Psoas muscle (tissue), 8 donors: ENCODE data around the gene CRACR2B. TPM values are rescaled to one million over a fixed set of nuclear protein-coding genes. Genes with fewer than 3 reads are reported as not detected.

Source experiments
- ATAC-seq, 4 donors: fragments of 200-7000 bp; cut with Tn5 transposase; one replicate each; pipeline ENCODE4 v1.9.1; 2020; ENCODE audit warnings: moderate library complexity in 3 of 4, mild to moderate bottlenecking in 2 of 4
- DNase-seq, 2 donors: peaks; one replicate each; pipeline ENCODE4 v3.0.0-alpha.2; 2020
- H3K27ac ChIP-seq: fragments of 200-600 bp; one replicate; pipeline ENCODE4 v1.8.0; 2022
- H3K27me3 ChIP-seq, 3 donors: fragments of 200-600 bp in 1 of 3; one replicate each; pipeline versions ENCODE4 v1.6.1 to v1.8.0; 2013 to 2022; ENCODE audit warnings: low read length in 2 of 3, mild to moderate bottlenecking in 2 of 3, moderate library complexity in 1 of 3; ENCODE audit not compliant: insufficient read depth in 3 of 3
- H3K36me3 ChIP-seq, 2 donors: fragments of 200-600 bp in 1 of 2; one replicate each; pipeline versions ENCODE4 v1.6.1 to v1.8.0; 2013 to 2022; ENCODE audit warnings: low read depth in 1 of 2, mild to moderate bottlenecking in 1 of 2, moderate library complexity in 1 of 2; ENCODE audit not compliant: insufficient read depth in 1 of 2
- H3K4me1 ChIP-seq: fragments of 200-600 bp; one replicate; pipeline ENCODE4 v1.8.0; 2022
- H3K4me3 ChIP-seq: fragments of 200-600 bp; one replicate; pipeline ENCODE4 v1.8.0; 2022; ENCODE audit warnings: mild to moderate bottlenecking
- H3K9me3 ChIP-seq: fragments of 200-600 bp; one replicate; pipeline ENCODE4 v1.8.0; 2022
- WGBS, 3 donors: extraction: QIAGEN DNeasy Blood & Tissue Kit; methylation state at CpG; one replicate each; pipeline versions ENCODE4 v1.1.6 to v1.1.7; 2013; 5-methylcytosine and 5-hydroxymethylcytosine counted together
- intact Hi-C, 2 donors: fragments of 100-400 bp; cut with DNase I; formaldehyde crosslinking; loops; one replicate each; pipeline versions ENCODE4 v1.11.0 to v1.14.2; 2022
- long read RNA-seq, 2 donors: library from polyadenylated mRNA; unstranded; transcript quantifications; one replicate each; pipeline ENCODE4 v2.0.0, GENCODE V29; 2021
- polyA plus RNA-seq, 3 donors: library from polyadenylated mRNA; stranded (reverse); fragments of 200-250 nt; gene quantifications; one replicate each; pipeline ENCODE4 v1.2.3, GENCODE V29; 2013
- total RNA-seq, 4 donors: library from RNA; stranded (reverse); fragmentation: NEBNext Ultra II Directional in 2 of 4; extraction: Animal tissue kit (Norgen Biotek cat#: 25700) in 2 of 4; gene quantifications; one replicate each; pipeline versions ENCODE4 v1.2.1 to v1.2.4, GENCODE V29; 2021 to 2023
- TF ChIP-seq, protein P1 (sequence below): fragments of 200-600 bp; IDR thresholded peaks from one replicate; pipeline ENCODE4 v1.8.0; 2022; ENCODE audit warnings: antibody characterized with exemption
- donor health status: healthy with polysubstance abuse.
- donor health status: DM: no; HTN: no; CAD: no; lungs with moderate emphysema.
- donor health status: Bipolar disorder and iron deficiency.
- donor health status: healthy.
- donor health status: DM: yes; HTN: yes; CAD: no.
- donor health status: DM: no; HTN: no; CAD: no.
- donor health status: DM: no; HTN: no; CAD: no.
- donor health status: DM: yes; HTN: yes; CAD: no.

CRACR2B gene
- total RNA-seq (1 to 10 TPM; 2.4 to 8.9 (median 4.1) TPM), polyA plus RNA-seq (1 to 10 TPM; 1.9 to 6.4 (median 2.8) TPM)
- long read RNA-seq, donor 1, partial matches to known transcripts = 2 of 6 reads
- long read RNA-seq, donor 1, other reads (novel, unspliced or antisense) = 4 of 6 reads
- long read RNA-seq, donor 2, partial matches to known transcripts = 1 of 9 reads
- long read RNA-seq, donor 2, other reads (novel, unspliced or antisense) = 5 of 9 reads

DNA sequence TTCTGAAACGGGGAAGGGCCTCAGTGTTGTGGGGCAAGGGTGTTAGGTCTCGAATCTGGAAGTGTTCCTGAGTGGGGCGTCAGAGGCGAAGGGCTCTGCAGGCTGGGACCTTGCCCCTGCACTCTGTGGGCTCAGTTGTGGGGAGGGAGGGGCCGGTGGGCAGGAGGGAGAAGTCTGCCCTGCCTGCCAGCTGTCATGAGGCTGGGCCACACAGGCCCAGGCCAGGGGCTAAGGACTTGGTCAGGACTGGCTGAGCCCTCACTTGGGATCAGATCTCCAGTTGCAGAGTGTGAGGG is at the start of gene CRACR2B:
TSS of gene CRACR2B (plus strand) at position 23 of the 296 bp plus-strand sequence. CDS start 689 bp downstream, outside the sequence.
- H3K27ac ChIP-seq = peak within 1 kb of the TSS; percentile 37
- no peaks in the 10 kb centered on the region for H3K9me3 ChIP-seq
- peaks cover 0 to 37% (median 13%) of the 10 kb centered on the region in 3 donors for H3K27me3 ChIP-seq
- DNase-seq = no peak
- intact Hi-C loops = no loop called here
- peaks cover 0 to 29% of the 10 kb centered on the region in 2 donors for H3K36me3 ChIP-seq
- peak within 1 kb of the TSS; percentile 59 for H3K4me3 ChIP-seq
- peaks cover 39% of the 10 kb centered on the region for H3K4me1 ChIP-seq
- TF ChIP-seq, protein P1, sequence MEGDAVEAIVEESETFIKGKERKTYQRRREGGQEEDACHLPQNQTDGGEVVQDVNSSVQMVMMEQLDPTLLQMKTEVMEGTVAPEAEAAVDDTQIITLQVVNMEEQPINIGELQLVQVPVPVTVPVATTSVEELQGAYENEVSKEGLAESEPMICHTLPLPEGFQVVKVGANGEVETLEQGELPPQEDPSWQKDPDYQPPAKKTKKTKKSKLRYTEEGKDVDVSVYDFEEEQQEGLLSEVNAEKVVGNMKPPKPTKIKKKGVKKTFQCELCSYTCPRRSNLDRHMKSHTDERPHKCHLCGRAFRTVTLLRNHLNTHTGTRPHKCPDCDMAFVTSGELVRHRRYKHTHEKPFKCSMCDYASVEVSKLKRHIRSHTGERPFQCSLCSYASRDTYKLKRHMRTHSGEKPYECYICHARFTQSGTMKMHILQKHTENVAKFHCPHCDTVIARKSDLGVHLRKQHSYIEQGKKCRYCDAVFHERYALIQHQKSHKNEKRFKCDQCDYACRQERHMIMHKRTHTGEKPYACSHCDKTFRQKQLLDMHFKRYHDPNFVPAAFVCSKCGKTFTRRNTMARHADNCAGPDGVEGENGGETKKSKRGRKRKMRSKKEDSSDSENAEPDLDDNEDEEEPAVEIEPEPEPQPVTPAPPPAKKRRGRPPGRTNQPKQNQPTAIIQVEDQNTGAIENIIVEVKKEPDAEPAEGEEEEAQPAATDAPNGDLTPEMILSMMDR = no peak
- ATAC-seq = no peak
- WGBS, 3 donors = 51 to 59% (median 51%) methylated on average over 5 of the region's 5 CpGs

DNA sequence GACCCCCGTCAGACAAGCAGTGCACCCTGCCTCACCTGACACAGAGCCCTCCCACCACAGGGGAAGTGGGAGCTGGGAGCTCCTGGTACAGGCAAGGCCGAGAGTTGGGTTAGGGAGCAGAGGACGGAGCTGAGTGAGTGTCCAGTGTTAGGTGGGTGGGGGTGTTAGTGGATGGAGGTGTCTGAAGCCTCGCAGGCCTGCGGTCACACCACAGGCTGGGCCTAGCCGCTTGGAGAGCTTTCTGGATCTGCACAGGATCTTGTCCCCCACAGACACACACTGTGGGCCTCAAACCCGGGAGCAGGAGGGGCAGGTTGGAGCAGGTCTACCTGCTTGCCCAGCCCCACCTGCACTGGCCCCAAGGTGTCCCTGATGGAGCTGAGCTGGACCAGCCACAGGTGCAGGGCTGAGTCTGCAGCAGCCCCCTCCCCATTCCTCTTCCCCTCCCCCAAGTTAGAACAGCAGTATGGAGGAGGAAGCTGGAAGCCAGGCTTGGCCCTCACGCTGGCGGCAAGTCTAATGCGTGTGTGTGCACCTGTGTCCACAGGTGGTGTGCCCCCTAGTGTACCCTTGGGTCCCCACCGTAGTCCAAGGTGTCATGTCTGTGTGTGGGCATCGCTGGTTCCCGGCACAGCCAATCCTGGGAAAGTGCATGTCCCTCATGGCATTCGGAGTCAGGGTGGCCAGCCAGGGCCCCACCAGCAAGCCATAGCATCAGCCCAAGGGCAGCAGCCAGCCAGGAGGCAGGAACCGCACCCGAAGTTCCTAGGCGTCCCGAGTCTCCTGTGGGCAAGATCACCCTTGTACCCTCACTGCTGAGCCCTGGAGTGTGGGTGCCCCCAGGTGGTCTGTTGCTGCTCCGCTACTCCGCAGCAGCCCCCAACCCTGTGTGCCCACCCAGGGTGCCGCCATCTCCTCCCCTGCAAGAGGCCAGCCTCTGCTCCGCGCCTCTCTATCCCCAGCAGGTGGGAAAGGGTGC is 48.5 kb upstream of the CRACR2B start:
- Histone ChIP-seq H3K27ac (no peak overlapping the region), H3K4me1 (peaks cover 43% of the 10 kb centered on the region), H3K4me3 (no peak overlapping the region), H3K27me3 (no peaks in the 10 kb centered on the region), H3K36me3 (peaks cover 0 to 15% of the 10 kb centered on the region in 2 donors), H3K9me3 (no peaks in the 10 kb centered on the region)
- DNase-seq (no peak), ATAC-seq (no peak)
- WGBS, 3 donors = 91 to 96% (median 95%) methylated on average over 23 of the region's 23 CpGs
- TF ChIP-seq, protein P1 = no peak
- intact Hi-C loops = no loop called here

DNA sequence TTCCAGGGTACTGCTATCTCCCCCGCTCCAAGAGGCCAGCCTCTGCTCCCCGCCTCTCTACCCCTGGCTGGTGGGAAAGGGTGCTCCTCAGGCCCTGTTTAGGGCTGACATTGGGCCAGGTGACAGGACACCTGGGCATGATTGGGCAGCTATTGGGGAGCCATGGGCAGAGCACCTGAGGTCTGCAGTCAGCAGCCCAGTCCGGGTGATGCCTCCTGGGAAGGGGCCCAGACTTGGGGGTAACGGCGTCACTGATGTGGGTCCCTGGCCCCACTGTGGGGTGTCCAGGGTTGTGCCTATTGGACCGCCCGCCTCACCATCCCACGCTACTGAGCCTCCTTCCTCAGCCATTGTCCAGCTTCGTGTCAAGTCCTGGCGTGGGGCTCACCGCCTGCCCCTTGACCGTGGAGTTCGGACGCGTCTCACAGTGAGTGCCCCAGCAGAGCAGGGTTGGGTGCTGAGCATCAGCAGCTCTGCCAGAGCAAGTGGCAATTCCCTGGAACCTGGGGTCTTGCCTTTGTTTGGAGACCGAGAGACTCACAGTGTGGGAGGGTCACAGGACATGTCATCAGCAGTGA is 47.7 kb upstream of the CRACR2B start:
- no peak overlapping the region for H3K27ac ChIP-seq
- H3K27me3 ChIP-seq = no peaks in the 10 kb centered on the region
- DNase-seq (no peak), ATAC-seq (no peak)
- WGBS, 3 donors = 90 to 96% (median 94%) methylated on average over 15 to 16 of the region's 16 CpGs
- H3K4me1 ChIP-seq = peaks cover 47% of the 10 kb centered on the region
- intact Hi-C loops = no loop called here
- no peaks in the 10 kb centered on the region for H3K9me3 ChIP-seq
- TF ChIP-seq, protein P1 = no peak
- H3K36me3 ChIP-seq = peaks cover 0 to 9% of the 10 kb centered on the region in 2 donors
- H3K4me3 ChIP-seq = no peak overlapping the region

DNA sequence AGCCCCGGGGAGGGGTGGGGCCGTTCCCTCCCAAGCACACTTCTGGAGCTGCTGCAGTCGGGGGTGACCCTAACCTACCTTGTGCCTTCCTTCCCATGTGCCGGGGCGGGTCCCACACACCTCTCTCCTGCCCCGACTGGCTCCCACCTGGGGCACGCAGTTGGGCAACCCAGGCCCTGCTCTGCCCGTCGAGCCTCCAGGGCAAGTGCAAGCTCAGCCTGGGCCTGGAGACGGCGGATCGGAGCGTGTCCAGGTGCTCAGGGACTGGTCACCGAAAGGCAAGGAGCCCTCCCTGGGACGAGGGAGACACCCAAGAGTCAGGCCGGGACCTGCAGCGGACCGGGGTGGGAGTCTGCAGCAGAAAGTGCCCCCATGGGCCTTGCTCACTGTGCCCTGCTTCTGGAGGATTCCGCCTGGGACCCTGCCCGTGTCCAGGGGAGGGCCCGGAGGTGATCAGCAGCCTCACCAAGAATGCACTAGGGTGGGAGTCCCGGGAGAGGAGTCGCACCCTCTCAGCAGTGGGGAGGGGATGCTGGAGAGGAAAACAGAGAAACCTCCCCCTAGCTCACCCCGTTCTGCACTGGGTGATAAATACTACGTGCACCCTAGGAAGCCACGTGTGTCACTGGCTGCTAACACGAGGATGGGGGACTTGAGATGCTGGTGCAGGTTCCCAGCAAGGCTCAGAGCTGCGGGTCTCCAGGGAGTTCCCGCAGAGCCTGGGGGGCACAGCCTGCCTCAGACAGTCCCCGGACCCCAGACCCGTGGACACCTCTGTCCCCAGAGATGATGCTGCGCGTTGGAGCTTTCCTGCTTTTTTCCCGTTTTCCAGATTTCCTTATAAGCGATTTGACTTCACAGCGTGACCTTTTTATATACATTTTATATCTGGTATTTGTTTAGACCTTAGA is 45.2 kb upstream of the CRACR2B start:
- TF ChIP-seq, protein P1 = no peak
- H3K4me1 ChIP-seq = peaks cover 31% of the 10 kb centered on the region
- peaks cover 0 to 9% of the 10 kb centered on the region in 2 donors for H3K36me3 ChIP-seq
- H3K9me3 ChIP-seq = no peaks in the 10 kb centered on the region
- H3K27me3 ChIP-seq = peaks cover 0 to 4% (median 3%) of the 10 kb centered on the region in 3 donors
- DNase-seq (peak in 1 of 2 donors; percentile 56), ATAC-seq (no peak)
- peak overlapping the region; percentile 74 for H3K27ac ChIP-seq
- intact Hi-C loops = no loop called here
- 75 to 79% (median 75%) methylated on average over 35 to 36 of the region's 36 CpGs for WGBS, 3 donors
- no peak overlapping the region for H3K4me3 ChIP-seq
